Right lobe of liver (tissue), 4 donors: Measurements from ENCODE around the gene ARSA.

Experiments
- CTCF ChIP-seq, 4 donors: fragments of 200-600 bp in 3 of 4; fragments of 450-650 bp in 1 of 4; IDR thresholded peaks; one replicate each; pipeline versions ENCODE4 v1.5.1 to v1.8.0; 2016 to 2022; ENCODE audit warnings: antibody characterized with exemption in 4 of 4, mild to moderate bottlenecking in 2 of 4
- POLR2A ChIP-seq: fragments of 450-650 bp; IDR thresholded peaks from one replicate; pipeline ENCODE4 v1.6.1; 2017; ENCODE audit warnings: antibody characterized with exemption, mild to moderate bottlenecking
- donor health status: DM: no; HTN: no; CAD: no.
- donor health status: DM: no; HTN: no; CAD: no.
- donor health status: DM: no; HTN: yes; CAD: no.

- no peak for TF ChIP-seq POLR2A
- TF ChIP-seq CTCF (IDR thresholded peaks at IDR 0.05): no peak
These were observed 16.5 kb downstream of the ARSA start for GRCh38 chr22:50611341-50612060.
